Panc1 (cell line): Measurements from ENCODE around the gene KDM2B. TPM values are rescaled to one million over a fixed set of nuclear protein-coding genes. Genes with fewer than 3 reads are reported as not detected.
A peak's percentile ranks its signal among the peaks of the same experiment; 100 is the strongest.

Experiments
- ATAC-seq: fragments of 200-7000 bp; cut with Tn5 transposase; 2 replicates; pipeline ENCODE4 v1.9.1; 2020; ENCODE audit warnings: mild to moderate bottlenecking, moderate library complexity
- BruUV-seq: library from RNA; stranded (reverse); fragments of 400-500 nt; replicated peaks from 2 replicates; lab custom pipeline; 2021; lab: Mats Ljungman, UMichigan
- CTCF ChIA-PET: fragments of 300-600 bp; sonication (Branson Sonifier 250); formaldehyde crosslinking; loops from one replicate; lab custom pipeline; 2022; ENCODE audit warnings: antibody characterized with exemption; lab: Charles Lee
- POLR2A ChIA-PET: fragments of 300-600 bp; sonication (Branson Sonifier 250); formaldehyde crosslinking; loops from one replicate; lab custom pipeline; 2022; ENCODE audit warnings: antibody characterized with exemption; lab: Charles Lee
- DNase-seq: peaks from one replicate; pipeline ENCODE4 v3.0.0-alpha.2; 2010; ENCODE audit warnings: low read depth, low spot score
- H3K27ac ChIP-seq: 2 replicates; pipeline ENCODE4 v1.5.1; 2011; ENCODE audit warnings: mild to moderate bottlenecking, low read length, inconsistent platforms
- H3K27me3 ChIP-seq: fragments of 200-500 bp; sonication (Bioruptor generic); 2 replicates; pipeline ENCODE4 v1.6.0; 2014; ENCODE audit warnings: low read length, inconsistent platforms; ENCODE audit not compliant: control insufficient read depth, insufficient read depth
- H3K36me3 ChIP-seq: fragments of 200-500 bp; sonication (Bioruptor generic); 2 replicates; pipeline ENCODE4 v1.5.1; 2014; ENCODE audit warnings: inconsistent platforms, mild to moderate bottlenecking, low read length, moderate library complexity; ENCODE audit not compliant: control insufficient read depth, insufficient read depth
- H3K4me1 ChIP-seq: 2 replicates; pipeline ENCODE4 v1.5.1; 2011; ENCODE audit warnings: inconsistent platforms, mild to moderate bottlenecking, low read length, moderate library complexity; ENCODE audit not compliant: control insufficient read depth, insufficient read depth
- H3K4me3 ChIP-seq, 2 experiments: 2 replicates each; pipeline ENCODE4 v1.5.1; 2011 to 2012; ENCODE audit warnings: low read depth in 2 of 2, low read length in 2 of 2, mild to moderate bottlenecking in 2 of 2, inconsistent platforms in 1 of 2, moderate library complexity in 1 of 2
- H3K9me3 ChIP-seq: fragments of 200-500 bp; sonication (Bioruptor generic); 2 replicates; pipeline ENCODE4 v1.5.1; 2014; ENCODE audit warnings: low read depth, mild to moderate bottlenecking, inconsistent platforms, low read length, moderate library complexity; ENCODE audit not compliant: control insufficient read depth, insufficient read depth
- POLR2AphosphoS5 ChIP-seq: IDR thresholded peaks from 2 replicates; pipeline ENCODE4 v1.6.1; 2012; ENCODE audit warnings: mild to moderate bottlenecking, low read depth, low read length, moderate library complexity
- SIN3A ChIP-seq: IDR thresholded peaks from 2 replicates; pipeline ENCODE4 v1.6.1; 2012; ENCODE audit warnings: low read depth, mild to moderate bottlenecking, low read length, moderate library complexity, borderline replicate concordance; ENCODE audit not compliant: insufficient read depth
- TCF7L2 ChIP-seq: IDR thresholded peaks from 2 replicates; pipeline ENCODE4 v1.6.1; 2011; ENCODE audit warnings: mild to moderate bottlenecking, low read depth, low read length, inconsistent platforms
- in situ Hi-C: cut with HindIII; loops from 2 replicates; pipeline ENCODE4 v1.10.0; 2016; ENCODE audit warnings: low sequenced_read_pairs, low pct_unique_long_range_greater_than_20kb
- intact Hi-C: fragments of 100-400 bp; cut with micrococcal nuclease; formaldehyde crosslinking; loops from one replicate; pipeline ENCODE4 v1.10.0; 2022; ENCODE audit not compliant: unreplicated experiment
- total RNA-seq: library from RNA; stranded (reverse); gene quantifications from one replicate; pipeline ENCODE4 v1.2.1, GENCODE V29; 2021; ENCODE audit not compliant: unreplicated experiment
- TF ChIP-seq, protein P1 (sequence below), 2 experiments: IDR thresholded peaks; 2 replicates each; pipeline ENCODE4 v1.6.1; 2011 to 2012; ENCODE audit warnings: low read depth in 2 of 2, control low read depth in 1 of 2, low read length in 1 of 2, mild to moderate bottlenecking in 1 of 2, moderate library complexity in 1 of 2; ENCODE audit not compliant: insufficient read depth in 1 of 2
- TF ChIP-seq, protein P2 (sequence below): fragments of 450-650 bp; IDR thresholded peaks from 2 replicates; pipeline ENCODE4 v1.5.1; 2017; ENCODE audit warnings: mild to moderate bottlenecking

The KDM2B gene
- total RNA-seq, 1 experiment from 2014 or later, result 27.5 TPM

DNA sequence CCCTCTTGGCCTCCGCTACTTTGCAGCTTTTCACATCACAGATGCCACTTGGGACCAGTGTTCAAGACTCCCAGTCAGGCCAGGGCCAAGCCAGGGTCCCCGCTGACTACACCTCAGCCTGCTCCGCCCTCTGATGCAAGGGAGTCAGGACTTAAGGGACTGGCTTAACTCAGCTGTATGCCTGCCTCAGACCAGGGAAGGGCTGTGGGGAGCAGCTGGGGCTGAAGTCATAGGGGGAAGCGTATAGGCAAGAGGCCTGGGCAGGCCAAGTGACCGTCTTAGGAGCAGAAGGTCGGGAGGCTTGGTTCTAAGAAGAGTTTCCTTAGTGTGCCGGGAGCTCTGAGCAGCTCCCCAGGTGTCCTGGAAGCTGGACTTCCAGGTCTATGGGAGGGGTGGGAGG, 21.9 kb downstream of the KDM2B start:
- in situ Hi-C loops, result no loop called here
- CTCF ChIA-PET, result interaction anchor here (0.6 kb wide), 1 partner anchor 128 kb away, joined by 3 read pairs; no protein-coding TSS in a partner anchor

DNA sequence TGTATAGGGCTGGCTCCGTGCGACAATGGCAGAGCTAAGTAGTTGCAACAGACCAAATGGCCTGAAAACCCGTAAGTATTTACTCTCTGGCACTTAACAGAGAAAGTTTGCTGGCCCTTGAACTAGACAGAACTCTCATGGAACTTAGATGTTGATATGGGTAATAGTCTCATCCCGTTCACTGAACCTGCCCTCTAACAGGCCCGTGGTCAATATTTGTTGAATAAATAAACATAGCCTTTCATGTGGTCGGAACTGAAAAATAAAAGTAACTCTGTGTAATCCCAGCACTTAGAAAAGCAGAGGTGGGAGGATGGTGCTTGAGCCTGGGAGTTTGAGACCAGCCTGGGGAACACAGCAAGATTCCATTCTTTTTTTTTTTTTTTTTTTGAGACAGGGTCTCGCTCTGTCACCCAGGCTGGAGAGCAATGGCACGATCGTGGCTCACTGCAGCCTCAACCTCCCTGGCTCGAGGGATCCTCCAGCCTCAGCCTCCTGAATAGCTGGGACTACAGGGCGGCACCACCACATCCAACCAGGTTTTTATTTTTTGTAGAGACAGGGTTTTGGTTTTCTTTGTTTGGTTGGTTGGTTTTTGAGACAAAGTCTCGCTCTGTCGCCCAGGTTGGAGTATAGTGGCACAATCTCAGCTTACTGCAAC, 29.7 kb downstream of the KDM2B start:
- no peaks in the 10 kb centered on the region for H3K27me3 ChIP-seq

More for the DNA sequence above, 21.9 kb downstream of the KDM2B start:
- no peaks in the 10 kb centered on the region for H3K9me3 ChIP-seq
- POLR2A ChIA-PET, result no interaction called here
- H3K4me3 ChIP-seq, result no peak overlapping the region
- H3K27ac ChIP-seq, result no peak overlapping the region
- ATAC-seq (0 out of 2 replicates have a peak, but pooled peaks have one; percentile 42), DNase-seq (no peak)
- TF ChIP-seq TCF7L2, result no peak
- TF ChIP-seq, protein P1, sequence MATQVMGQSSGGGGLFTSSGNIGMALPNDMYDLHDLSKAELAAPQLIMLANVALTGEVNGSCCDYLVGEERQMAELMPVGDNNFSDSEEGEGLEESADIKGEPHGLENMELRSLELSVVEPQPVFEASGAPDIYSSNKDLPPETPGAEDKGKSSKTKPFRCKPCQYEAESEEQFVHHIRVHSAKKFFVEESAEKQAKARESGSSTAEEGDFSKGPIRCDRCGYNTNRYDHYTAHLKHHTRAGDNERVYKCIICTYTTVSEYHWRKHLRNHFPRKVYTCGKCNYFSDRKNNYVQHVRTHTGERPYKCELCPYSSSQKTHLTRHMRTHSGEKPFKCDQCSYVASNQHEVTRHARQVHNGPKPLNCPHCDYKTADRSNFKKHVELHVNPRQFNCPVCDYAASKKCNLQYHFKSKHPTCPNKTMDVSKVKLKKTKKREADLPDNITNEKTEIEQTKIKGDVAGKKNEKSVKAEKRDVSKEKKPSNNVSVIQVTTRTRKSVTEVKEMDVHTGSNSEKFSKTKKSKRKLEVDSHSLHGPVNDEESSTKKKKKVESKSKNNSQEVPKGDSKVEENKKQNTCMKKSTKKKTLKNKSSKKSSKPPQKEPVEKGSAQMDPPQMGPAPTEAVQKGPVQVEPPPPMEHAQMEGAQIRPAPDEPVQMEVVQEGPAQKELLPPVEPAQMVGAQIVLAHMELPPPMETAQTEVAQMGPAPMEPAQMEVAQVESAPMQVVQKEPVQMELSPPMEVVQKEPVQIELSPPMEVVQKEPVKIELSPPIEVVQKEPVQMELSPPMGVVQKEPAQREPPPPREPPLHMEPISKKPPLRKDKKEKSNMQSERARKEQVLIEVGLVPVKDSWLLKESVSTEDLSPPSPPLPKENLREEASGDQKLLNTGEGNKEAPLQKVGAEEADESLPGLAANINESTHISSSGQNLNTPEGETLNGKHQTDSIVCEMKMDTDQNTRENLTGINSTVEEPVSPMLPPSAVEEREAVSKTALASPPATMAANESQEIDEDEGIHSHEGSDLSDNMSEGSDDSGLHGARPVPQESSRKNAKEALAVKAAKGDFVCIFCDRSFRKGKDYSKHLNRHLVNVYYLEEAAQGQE (IDR thresholded peaks at IDR 0.05; ENCODE audit: insufficient read depth in 1 of 2, low read depth in 2 of 2, low read length in 1 of 2), result no peak
- TF ChIP-seq, protein P2, sequence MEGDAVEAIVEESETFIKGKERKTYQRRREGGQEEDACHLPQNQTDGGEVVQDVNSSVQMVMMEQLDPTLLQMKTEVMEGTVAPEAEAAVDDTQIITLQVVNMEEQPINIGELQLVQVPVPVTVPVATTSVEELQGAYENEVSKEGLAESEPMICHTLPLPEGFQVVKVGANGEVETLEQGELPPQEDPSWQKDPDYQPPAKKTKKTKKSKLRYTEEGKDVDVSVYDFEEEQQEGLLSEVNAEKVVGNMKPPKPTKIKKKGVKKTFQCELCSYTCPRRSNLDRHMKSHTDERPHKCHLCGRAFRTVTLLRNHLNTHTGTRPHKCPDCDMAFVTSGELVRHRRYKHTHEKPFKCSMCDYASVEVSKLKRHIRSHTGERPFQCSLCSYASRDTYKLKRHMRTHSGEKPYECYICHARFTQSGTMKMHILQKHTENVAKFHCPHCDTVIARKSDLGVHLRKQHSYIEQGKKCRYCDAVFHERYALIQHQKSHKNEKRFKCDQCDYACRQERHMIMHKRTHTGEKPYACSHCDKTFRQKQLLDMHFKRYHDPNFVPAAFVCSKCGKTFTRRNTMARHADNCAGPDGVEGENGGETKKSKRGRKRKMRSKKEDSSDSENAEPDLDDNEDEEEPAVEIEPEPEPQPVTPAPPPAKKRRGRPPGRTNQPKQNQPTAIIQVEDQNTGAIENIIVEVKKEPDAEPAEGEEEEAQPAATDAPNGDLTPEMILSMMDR, result no peak
- TF ChIP-seq SIN3A, result no peak
- TF ChIP-seq POLR2AphosphoS5, result no peak
- no peaks in the 10 kb centered on the region for H3K27me3 ChIP-seq
- H3K36me3 ChIP-seq, result no peaks in the 10 kb centered on the region
- intact Hi-C loops, result loop anchor here (10.0 kb wide), 1 partner anchor 66 kb away; the partner anchor contains the start of gene ORAI1
- no peaks in the 10 kb centered on the region for H3K4me1 ChIP-seq
- no TSS peak for BruUV-seq

More for the DNA sequence above, 29.7 kb downstream of the KDM2B start:
- TF ChIP-seq TCF7L2 (no peak), POLR2AphosphoS5 (no peak), SIN3A (no peak)
- TF ChIP-seq, protein P2, result no peak
- TF ChIP-seq, protein P1 (IDR thresholded peaks at IDR 0.05; ENCODE audit: insufficient read depth in 1 of 2, low read depth in 2 of 2, low read length in 1 of 2), result no peak
- intact Hi-C loops (loop anchor here (5.0 to 10.0 kb wide), 2 partner anchors 74 to 131 kb away; partner anchors contain the start of gene ORAI1), in situ Hi-C loops (no loop called here)
- Histone ChIP-seq H3K4me1 (no peaks in the 10 kb centered on the region), H3K4me3 (no peak overlapping the region), H3K27ac (no peak overlapping the region), H3K36me3 (no peaks in the 10 kb centered on the region), H3K9me3 (no peaks in the 10 kb centered on the region)
- CTCF ChIA-PET, result interaction anchor here (0.7 kb wide), 1 partner anchor 69 kb away, joined by 6 read pairs; no protein-coding TSS in a partner anchor
- no TSS peak for BruUV-seq
- DNase-seq (no peak), ATAC-seq (no peak)
- POLR2A ChIA-PET, result interaction anchor here (0.7 kb wide), 1 partner anchor 9 kb away, joined by 14 read pairs; no protein-coding TSS in a partner anchor
